Dermis lymphatic vessel endothelial cell (primary cell): ENCODE results near the gene TXNRD1. TPM values are rescaled to one million over a fixed set of nuclear protein-coding genes. Genes with fewer than 3 reads are reported as not detected.

Experiments used
- total RNA-seq: library from RNA; depleted of rRNA; stranded (reverse); fragments of >200 nt; gene quantifications from 2 replicates; pipeline ENCODE4 v1.2.1, GENCODE V29; 2014

The TXNRD1 gene
- 228 and 498 TPM in 2 replicates for total RNA-seq

DNA sequence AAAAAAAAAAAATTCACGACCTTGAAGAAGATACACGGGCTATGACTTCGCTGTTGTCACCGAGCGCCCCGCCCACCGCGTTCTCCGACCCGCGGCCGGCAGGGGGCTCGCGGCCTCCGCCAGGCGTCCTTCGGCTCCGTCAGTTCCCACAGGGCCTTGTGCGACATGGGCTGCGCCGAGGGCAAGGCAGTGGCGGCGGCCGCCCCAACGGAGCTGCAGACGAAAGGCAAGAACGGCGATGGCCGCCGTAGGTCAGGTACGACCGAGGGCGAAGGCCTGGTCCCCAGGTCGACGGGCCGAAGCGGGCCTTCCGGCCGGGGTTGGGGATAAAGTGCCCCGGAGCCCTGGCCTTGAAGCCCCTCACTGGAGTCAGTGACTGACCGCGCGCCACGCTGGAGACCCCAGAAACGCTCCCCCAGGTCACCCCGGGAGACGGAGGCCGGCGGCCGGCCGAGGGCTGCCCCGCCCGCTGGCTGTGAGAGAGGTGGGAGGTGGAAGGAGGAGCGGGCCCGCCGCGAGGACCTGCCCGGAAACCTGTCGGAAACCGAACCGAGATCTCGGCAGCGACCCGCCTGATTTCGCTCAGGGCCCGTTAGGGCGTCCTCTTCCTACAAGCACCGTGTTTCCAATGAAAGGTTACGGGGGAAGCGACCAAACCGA, at the start of gene TXNRD1:
TSS of gene TXNRD1 (plus strand) at position 142 of the 660 bp plus-strand sequence. CDS start at position 166, 24 bp downstream.

DNA sequence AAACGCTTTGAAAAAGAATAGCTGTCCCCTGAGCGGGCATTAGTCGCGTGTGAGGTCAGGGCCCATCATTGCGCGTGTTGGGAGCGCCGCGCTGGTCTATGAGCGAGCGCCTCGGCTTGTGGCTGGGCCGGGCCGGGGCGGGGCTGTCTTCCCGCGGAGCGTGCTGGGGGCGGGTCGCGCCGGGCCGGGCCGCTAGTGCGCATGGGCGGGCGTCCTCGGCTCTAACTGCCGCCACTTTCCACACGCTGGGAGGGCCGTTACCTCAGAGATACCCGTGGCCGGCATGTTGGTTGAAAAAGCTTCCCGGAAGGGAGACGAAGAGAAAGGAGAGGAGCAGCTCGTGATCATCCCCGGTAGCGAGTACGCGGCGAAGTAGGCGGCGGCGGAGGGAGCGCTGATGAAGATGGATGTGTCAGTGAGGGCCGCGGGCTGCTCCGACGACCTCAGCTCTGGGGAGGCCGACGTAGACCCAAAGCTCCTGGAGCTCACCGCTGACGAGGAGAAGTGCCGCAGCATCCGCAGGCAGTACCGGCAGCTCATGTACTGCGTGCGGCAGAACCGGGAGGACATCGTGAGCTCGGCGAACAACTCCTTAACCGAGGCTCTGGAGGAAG, 88.1 kb downstream of the TXNRD1 start, which contains the start of gene EID3:
TSS of gene EID3 (plus strand) at position 202 of the 614 bp plus-strand sequence. CDS start at position 398, 196 bp downstream.

Other genes starting within 250 kb of the TXNRD1 start
- gene TDG, start 249.9 kb upstream of the TXNRD1 start, total RNA-seq, result 22.5 and 28.4 TPM in 2 replicates
- gene GLT8D2, start 165.6 kb upstream of the TXNRD1 start, total RNA-seq, result 5.7 and 6.1 TPM in 2 replicates
- gene HCFC2, start 151.2 kb upstream of the TXNRD1 start, total RNA-seq, result 19.9 and 20.2 TPM in 2 replicates
- gene NFYB, start 77.6 kb upstream of the TXNRD1 start, total RNA-seq, result 12.0 and 18.1 TPM in 2 replicates
- 2.5 and 3.5 TPM in 2 replicates for gene EID3, start 88.0 kb downstream of the TXNRD1 start, total RNA-seq
- 1.4 and 1.6 TPM in 2 replicates for gene CHST11, start 241.2 kb downstream of the TXNRD1 start, total RNA-seq